Caco-2 (cell line): ENCODE results near the gene HHIPL1. TPM values are rescaled to one million over a fixed set of nuclear protein-coding genes. Genes with fewer than 3 reads are reported as not detected.

Experiments
- BruUV-seq: library from RNA; stranded (reverse); fragments of 400-500 nt; replicated peaks from 2 replicates; lab custom pipeline; 2021; lab: Mats Ljungman, UMichigan
- CTCF ChIA-PET: fragments of 300-600 bp; sonication (Branson Sonifier 250); formaldehyde crosslinking; loops from one replicate; lab custom pipeline; 2022; ENCODE audit warnings: antibody characterized with exemption; lab: Charles Lee
- POLR2A ChIA-PET: fragments of 300-600 bp; sonication (Branson Sonifier 250); formaldehyde crosslinking; loops from one replicate; lab custom pipeline; 2022; ENCODE audit warnings: antibody characterized with exemption; lab: Charles Lee
- DNase-seq, 2 experiments: peaks; one replicate each; pipeline versions ENCODE4 v3.0.0 to v3.0.0-alpha.2; 2020 to 2022
- H3K27me3 ChIP-seq: replicated peaks from 2 replicates; pipeline ENCODE4 v1.6.0; 2011; ENCODE audit warnings: low read length; ENCODE audit not compliant: control insufficient read depth, insufficient read depth
- H3K36me3 ChIP-seq: 2 replicates; pipeline ENCODE4 v1.5.1; 2011; ENCODE audit warnings: low read length; ENCODE audit not compliant: control insufficient read depth, insufficient read depth
- H3K4me1 ChIP-seq: fragments of 250-450 bp; sonication (Bioruptor Pico); 2 replicates; pipeline ENCODE4 v1.5.1; 2020; ENCODE audit warnings: mild to moderate bottlenecking
- H3K4me3 ChIP-seq: 2 replicates; pipeline ENCODE4 v1.5.1; 2011; ENCODE audit warnings: low read depth, mild to moderate bottlenecking, control low read depth, low read length
- H3K9me3 ChIP-seq: fragments of 250-450 bp; sonication (Bioruptor Pico); 2 replicates; pipeline ENCODE4 v1.5.1; 2020; ENCODE audit warnings: mild to moderate bottlenecking, moderate library complexity
- H3K27ac Mint-ChIP-seq: one replicate; pipeline ENCODE4 v1.8.0; 2022; ENCODE audit warnings: mixed read lengths; ENCODE audit not compliant: unreplicated experiment
- H3K27me3 Mint-ChIP-seq: one replicate; pipeline ENCODE4 v1.8.0; 2022; ENCODE audit warnings: mixed read lengths; ENCODE audit not compliant: insufficient read depth, unreplicated experiment
- H3K36me3 Mint-ChIP-seq: one replicate; pipeline ENCODE4 v1.8.0; 2022; ENCODE audit warnings: mild to moderate bottlenecking, mixed read lengths; ENCODE audit not compliant: insufficient read depth, unreplicated experiment
- H3K4me1 Mint-ChIP-seq: one replicate; pipeline ENCODE4 v1.8.0; 2022; ENCODE audit warnings: low read depth, mixed read lengths; ENCODE audit not compliant: unreplicated experiment
- H3K4me3 Mint-ChIP-seq: one replicate; pipeline ENCODE4 v1.8.0; 2022; ENCODE audit warnings: mild to moderate bottlenecking, moderate library complexity, mixed read lengths; ENCODE audit not compliant: unreplicated experiment
- H3K9me3 Mint-ChIP-seq: one replicate; pipeline ENCODE4 v1.8.0; 2022; ENCODE audit warnings: mixed read lengths; ENCODE audit not compliant: unreplicated experiment
- intact Hi-C: fragments of 100-400 bp; cut with micrococcal nuclease; formaldehyde crosslinking; loops from one replicate; pipeline ENCODE4 v1.10.0; 2022; ENCODE audit not compliant: unreplicated experiment
- total RNA-seq: library from RNA; stranded (reverse); gene quantifications from 2 replicates; pipeline ENCODE4 v1.2.3, GENCODE V29; 2022
- TF ChIP-seq, protein P1 (sequence below), 2 experiments: fragments of 200-600 bp in 1 of 2; IDR thresholded peaks; 1 replicate in 1 of 2; 2 replicates in 1 of 2; pipeline versions ENCODE4 v1.5.1 to v1.8.0; 2011 to 2022; ENCODE audit warnings: antibody characterized with exemption in 1 of 2, control low read depth in 1 of 2, inconsistent platforms in 1 of 2, low read depth in 1 of 2, low read length in 1 of 2, mild to moderate bottlenecking in 1 of 2, moderate library complexity in 1 of 2; ENCODE audit not compliant: insufficient read depth in 1 of 2, severe bottlenecking in 1 of 2, unreplicated experiment in 1 of 2

HHIPL1 gene
- total RNA-seq, 1 experiment from 2014 or later = 2.9 TPM

DNA sequence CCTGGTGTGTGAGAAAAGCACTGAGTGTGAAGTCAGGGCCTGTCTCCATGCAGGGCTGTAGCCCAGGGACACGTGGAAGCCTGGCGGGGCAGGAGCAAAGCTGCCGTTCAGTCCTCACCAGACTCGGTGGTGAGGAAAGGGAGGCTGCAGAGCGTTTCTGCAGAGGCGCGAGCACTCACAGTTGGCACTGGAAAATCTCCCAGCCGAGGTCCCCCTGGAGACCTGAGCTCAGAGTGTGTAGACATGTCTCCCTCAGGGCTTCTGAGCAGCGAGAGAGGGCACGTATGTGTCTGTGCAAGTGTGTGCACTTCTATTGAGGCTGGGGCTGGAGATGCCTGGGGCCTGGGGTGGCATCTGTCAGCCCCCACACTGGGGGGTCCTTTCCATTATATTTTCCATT is 11.0 kb upstream of the HHIPL1 start:
- H3K36me3 Mint-ChIP-seq = no peaks in the 10 kb centered on the region
- no peaks in the 10 kb centered on the region for H3K4me1 ChIP-seq
- H3K27me3 Mint-ChIP-seq = no peaks in the 10 kb centered on the region
- no TSS peak for BruUV-seq
- no peaks in the 10 kb centered on the region for H3K9me3 ChIP-seq
- H3K27me3 ChIP-seq = no peaks in the 10 kb centered on the region
- no peak overlapping the region for H3K27ac Mint-ChIP-seq
- no peaks in the 10 kb centered on the region for H3K4me1 Mint-ChIP-seq
- POLR2A ChIA-PET = no interaction called here
- CTCF ChIA-PET = no interaction called here
- H3K9me3 Mint-ChIP-seq = no peaks in the 10 kb centered on the region
- intact Hi-C loops = no loop called here
- H3K36me3 ChIP-seq = no peaks in the 10 kb centered on the region
- no peak for DNase-seq
- H3K4me3 ChIP-seq = no peak overlapping the region
- TF ChIP-seq, protein P1, sequence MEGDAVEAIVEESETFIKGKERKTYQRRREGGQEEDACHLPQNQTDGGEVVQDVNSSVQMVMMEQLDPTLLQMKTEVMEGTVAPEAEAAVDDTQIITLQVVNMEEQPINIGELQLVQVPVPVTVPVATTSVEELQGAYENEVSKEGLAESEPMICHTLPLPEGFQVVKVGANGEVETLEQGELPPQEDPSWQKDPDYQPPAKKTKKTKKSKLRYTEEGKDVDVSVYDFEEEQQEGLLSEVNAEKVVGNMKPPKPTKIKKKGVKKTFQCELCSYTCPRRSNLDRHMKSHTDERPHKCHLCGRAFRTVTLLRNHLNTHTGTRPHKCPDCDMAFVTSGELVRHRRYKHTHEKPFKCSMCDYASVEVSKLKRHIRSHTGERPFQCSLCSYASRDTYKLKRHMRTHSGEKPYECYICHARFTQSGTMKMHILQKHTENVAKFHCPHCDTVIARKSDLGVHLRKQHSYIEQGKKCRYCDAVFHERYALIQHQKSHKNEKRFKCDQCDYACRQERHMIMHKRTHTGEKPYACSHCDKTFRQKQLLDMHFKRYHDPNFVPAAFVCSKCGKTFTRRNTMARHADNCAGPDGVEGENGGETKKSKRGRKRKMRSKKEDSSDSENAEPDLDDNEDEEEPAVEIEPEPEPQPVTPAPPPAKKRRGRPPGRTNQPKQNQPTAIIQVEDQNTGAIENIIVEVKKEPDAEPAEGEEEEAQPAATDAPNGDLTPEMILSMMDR (IDR thresholded peaks at IDR 0.05; ENCODE audit: insufficient read depth in 1 of 2, low read depth in 1 of 2, low read length in 1 of 2, severe bottlenecking in 1 of 2, unreplicated experiment in 1 of 2) = no peak
- no peak overlapping the region for H3K4me3 Mint-ChIP-seq

DNA sequence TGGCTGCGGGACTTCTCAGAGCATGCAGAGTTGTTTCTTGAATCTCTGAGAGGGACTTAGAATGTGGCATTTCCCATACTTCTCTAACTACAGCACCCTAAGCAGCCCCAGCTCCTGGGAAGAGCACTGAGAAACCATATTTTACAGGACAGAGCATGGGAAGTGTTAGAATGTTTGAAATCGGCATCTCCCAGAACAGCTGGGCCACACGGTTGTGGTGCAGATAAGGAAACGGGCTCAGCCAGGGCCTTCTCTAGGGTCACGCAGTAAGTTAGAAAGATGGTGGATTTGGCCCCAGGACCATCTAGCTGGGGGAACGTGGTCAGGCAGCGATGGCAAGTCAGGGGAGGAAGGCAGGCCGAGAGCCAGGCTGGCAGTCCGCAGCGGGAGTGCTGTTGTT is 10.5 kb upstream of the HHIPL1 start:
- no peak overlapping the region for H3K4me3 Mint-ChIP-seq
- H3K36me3 Mint-ChIP-seq = no peaks in the 10 kb centered on the region
- H3K4me1 ChIP-seq = no peaks in the 10 kb centered on the region
- no peak overlapping the region for H3K27ac Mint-ChIP-seq
- no peak overlapping the region for H3K4me3 ChIP-seq
- H3K9me3 ChIP-seq = no peaks in the 10 kb centered on the region
- intact Hi-C loops = no loop called here
- H3K9me3 Mint-ChIP-seq = no peaks in the 10 kb centered on the region
- POLR2A ChIA-PET = no interaction called here
- TF ChIP-seq, protein P1 (IDR thresholded peaks at IDR 0.05; ENCODE audit: insufficient read depth in 1 of 2, low read depth in 1 of 2, low read length in 1 of 2, severe bottlenecking in 1 of 2, unreplicated experiment in 1 of 2) = no peak
- no TSS peak for BruUV-seq
- H3K36me3 ChIP-seq = no peaks in the 10 kb centered on the region
- H3K27me3 ChIP-seq = no peaks in the 10 kb centered on the region
- CTCF ChIA-PET = no interaction called here
- H3K4me1 Mint-ChIP-seq = no peaks in the 10 kb centered on the region
- no peaks in the 10 kb centered on the region for H3K27me3 Mint-ChIP-seq
- no peak for DNase-seq

DNA sequence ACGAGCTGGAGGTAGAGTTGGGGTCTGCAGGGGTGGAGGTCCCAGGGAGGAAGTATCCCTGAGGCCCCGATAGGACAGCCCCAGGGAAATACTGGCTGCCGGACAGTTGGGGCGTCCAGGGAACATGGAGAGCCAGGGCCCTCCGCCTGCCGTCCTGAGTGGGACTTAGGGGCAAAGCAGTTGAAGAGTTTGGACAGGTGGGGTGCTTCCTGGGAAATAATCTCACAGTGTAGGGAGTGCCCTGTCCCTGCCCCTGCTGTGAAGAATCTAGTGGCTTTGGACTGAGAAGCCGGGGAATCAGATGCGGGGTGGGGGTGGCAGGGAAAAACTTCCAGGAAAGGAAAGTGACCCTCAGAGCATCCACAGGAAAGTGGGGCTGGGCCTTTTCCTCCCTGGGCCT is 9.8 kb upstream of the HHIPL1 start:
- CTCF ChIA-PET = no interaction called here
- BruUV-seq = no TSS peak

More for the DNA sequence above, 9.8 kb upstream of the HHIPL1 start:
- Histone ChIP-seq H3K4me1 (no peaks in the 10 kb centered on the region), H3K9me3 (no peaks in the 10 kb centered on the region), H3K27me3 (no peaks in the 10 kb centered on the region), H3K4me3 (no peak overlapping the region), H3K36me3 (no peaks in the 10 kb centered on the region)
- DNase-seq = no peak
- no peaks in the 10 kb centered on the region for H3K36me3 Mint-ChIP-seq
- intact Hi-C loops = no loop called here
- POLR2A ChIA-PET = no interaction called here
- no peak overlapping the region for H3K4me3 Mint-ChIP-seq
- no peaks in the 10 kb centered on the region for H3K9me3 Mint-ChIP-seq
- no peaks in the 10 kb centered on the region for H3K27me3 Mint-ChIP-seq
- TF ChIP-seq, protein P1 (IDR thresholded peaks at IDR 0.05; ENCODE audit: insufficient read depth in 1 of 2, low read depth in 1 of 2, low read length in 1 of 2, severe bottlenecking in 1 of 2, unreplicated experiment in 1 of 2) = no peak
- H3K27ac Mint-ChIP-seq = no peak overlapping the region
- no peaks in the 10 kb centered on the region for H3K4me1 Mint-ChIP-seq
